Neutrophil (primary cell): ENCODE results near the gene RFPL1.

Source experiments
- H3K27ac ChIP-seq: fragments of 200-600 bp; sonication (generic); 2 replicates; pipeline ENCODE4 v1.5.1; 2016; ENCODE audit warnings: mild to moderate bottlenecking, moderate library complexity
- H3K27me3 ChIP-seq: fragments of 200-600 bp; sonication (generic); 2 replicates; pipeline ENCODE4 v1.6.0; 2016; ENCODE audit warnings: mild to moderate bottlenecking
- H3K36me3 ChIP-seq: fragments of 200-600 bp; sonication (generic); 2 replicates; pipeline ENCODE4 v1.5.1; 2017
- H3K4me1 ChIP-seq, 2 experiments: fragments of 200-600 bp in 1 of 2; sonication (generic) in 1 of 2; 1 replicate in 1 of 2; 2 replicates in 1 of 2; pipeline versions ENCODE4 v1.5.1 to v1.6.1; 2013 to 2016; ENCODE audit warnings: low read depth in 1 of 2, low read length in 1 of 2, mild to moderate bottlenecking in 1 of 2, moderate library complexity in 1 of 2; ENCODE audit not compliant: control insufficient read depth in 1 of 2, insufficient read depth in 1 of 2
- H3K4me3 ChIP-seq, 2 experiments: fragments of 200-600 bp in 1 of 2; sonication (generic) in 1 of 2; 1 replicate in 1 of 2; 2 replicates in 1 of 2; pipeline ENCODE4 v1.5.1; 2013 to 2016; ENCODE audit warnings: low read depth in 1 of 2, low read length in 1 of 2, mild to moderate bottlenecking in 1 of 2, moderate library complexity in 1 of 2
- H3K9me3 ChIP-seq: fragments of 200-600 bp; sonication (generic); 2 replicates; pipeline ENCODE4 v1.5.1; 2016
- TF ChIP-seq, protein P1 (sequence below): fragments of 200-600 bp; sonication (generic); IDR thresholded peaks from 2 replicates; pipeline ENCODE4 v1.5.1; 2016; ENCODE audit warnings: antibody characterized with exemption

RFPL1 gene

DNA sequence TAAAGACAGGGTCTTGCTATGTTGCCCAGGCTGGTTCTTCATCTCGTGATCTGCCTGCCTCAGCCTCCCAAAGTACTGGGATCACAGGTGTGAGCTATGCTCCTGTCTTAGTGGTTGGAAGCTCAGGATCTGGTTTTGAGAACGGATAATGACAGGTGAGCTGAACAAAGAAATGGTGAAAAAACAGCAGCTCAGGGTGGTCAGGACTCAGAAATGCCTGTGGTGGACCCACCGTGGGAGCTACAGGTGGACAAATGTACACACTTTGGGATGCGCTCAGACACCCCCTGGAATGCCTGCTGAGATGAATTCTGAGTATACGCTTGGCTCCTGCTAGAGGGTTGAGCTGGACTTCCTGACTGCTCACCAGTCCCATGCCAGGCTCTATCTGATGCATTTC lies 9.5 kb downstream of the RFPL1 start:
- Histone ChIP-seq H3K36me3 (no peaks in the 10 kb centered on the region), H3K9me3 (no peaks in the 10 kb centered on the region), H3K4me3 (no peak overlapping the region), H3K4me1 (no peaks in the 10 kb centered on the region), H3K27me3 (no peaks in the 10 kb centered on the region), H3K27ac (no peak overlapping the region)
- TF ChIP-seq, protein P1, sequence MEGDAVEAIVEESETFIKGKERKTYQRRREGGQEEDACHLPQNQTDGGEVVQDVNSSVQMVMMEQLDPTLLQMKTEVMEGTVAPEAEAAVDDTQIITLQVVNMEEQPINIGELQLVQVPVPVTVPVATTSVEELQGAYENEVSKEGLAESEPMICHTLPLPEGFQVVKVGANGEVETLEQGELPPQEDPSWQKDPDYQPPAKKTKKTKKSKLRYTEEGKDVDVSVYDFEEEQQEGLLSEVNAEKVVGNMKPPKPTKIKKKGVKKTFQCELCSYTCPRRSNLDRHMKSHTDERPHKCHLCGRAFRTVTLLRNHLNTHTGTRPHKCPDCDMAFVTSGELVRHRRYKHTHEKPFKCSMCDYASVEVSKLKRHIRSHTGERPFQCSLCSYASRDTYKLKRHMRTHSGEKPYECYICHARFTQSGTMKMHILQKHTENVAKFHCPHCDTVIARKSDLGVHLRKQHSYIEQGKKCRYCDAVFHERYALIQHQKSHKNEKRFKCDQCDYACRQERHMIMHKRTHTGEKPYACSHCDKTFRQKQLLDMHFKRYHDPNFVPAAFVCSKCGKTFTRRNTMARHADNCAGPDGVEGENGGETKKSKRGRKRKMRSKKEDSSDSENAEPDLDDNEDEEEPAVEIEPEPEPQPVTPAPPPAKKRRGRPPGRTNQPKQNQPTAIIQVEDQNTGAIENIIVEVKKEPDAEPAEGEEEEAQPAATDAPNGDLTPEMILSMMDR = no peak

DNA sequence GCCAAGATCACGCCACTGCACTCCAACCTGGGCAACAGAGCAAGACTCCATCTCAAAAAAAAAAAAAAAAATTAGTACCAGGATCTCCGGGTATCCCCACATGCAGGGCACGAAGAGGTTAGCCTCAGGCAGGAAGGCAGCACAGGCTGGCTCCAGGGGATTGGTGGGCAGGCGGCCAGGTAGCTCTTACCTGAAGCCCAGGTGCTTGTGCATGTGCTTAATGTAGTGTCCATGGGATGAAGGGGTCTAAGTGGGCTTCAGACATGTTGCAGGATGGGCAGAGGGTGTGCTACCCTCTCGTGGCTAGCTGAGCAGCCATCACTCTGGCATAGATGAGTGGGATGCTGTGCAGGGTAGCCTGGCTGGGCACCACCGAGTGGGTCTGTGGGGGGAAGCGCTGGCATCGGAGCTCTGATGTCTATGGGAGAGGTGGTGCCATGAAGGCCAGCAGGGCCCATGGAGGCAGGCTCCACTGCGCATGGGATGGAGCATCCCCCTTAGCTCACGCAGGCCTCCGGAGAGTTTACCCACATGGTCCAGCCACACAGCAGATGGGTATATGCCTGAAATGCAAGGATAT lies 11.0 kb downstream of the RFPL1 start:
- TF ChIP-seq, protein P1 = no peak
- H3K4me1 ChIP-seq = no peaks in the 10 kb centered on the region
- no peaks in the 10 kb centered on the region for H3K36me3 ChIP-seq
- H3K9me3 ChIP-seq = no peaks in the 10 kb centered on the region
- no peaks in the 10 kb centered on the region for H3K27me3 ChIP-seq
- no peak overlapping the region for H3K4me3 ChIP-seq
- H3K27ac ChIP-seq = no peak overlapping the region

DNA sequence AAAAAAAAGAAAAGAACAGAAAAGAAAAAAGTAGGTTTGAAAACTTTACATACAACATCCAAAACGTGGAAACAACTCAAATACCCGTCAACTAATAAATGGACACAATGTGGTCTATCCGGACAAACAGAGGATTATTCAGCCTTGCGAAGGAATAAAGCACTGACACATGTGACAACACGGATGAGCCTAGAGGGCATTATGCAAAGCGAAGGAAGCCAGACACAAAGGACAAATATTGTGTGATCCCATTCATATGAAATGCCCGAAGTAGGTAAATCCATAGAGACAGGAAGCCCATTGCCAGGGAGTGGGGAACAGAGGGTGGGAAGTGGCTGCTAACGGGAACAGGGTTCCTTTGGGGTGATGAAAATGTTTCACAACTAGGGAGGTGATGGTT lies 11.8 kb downstream of the RFPL1 start:
- TF ChIP-seq, protein P1 = no peak
- Histone ChIP-seq H3K9me3 (no peaks in the 10 kb centered on the region), H3K27ac (no peak overlapping the region), H3K36me3 (no peaks in the 10 kb centered on the region), H3K4me1 (no peaks in the 10 kb centered on the region), H3K4me3 (no peak overlapping the region), H3K27me3 (no peaks in the 10 kb centered on the region)

DNA sequence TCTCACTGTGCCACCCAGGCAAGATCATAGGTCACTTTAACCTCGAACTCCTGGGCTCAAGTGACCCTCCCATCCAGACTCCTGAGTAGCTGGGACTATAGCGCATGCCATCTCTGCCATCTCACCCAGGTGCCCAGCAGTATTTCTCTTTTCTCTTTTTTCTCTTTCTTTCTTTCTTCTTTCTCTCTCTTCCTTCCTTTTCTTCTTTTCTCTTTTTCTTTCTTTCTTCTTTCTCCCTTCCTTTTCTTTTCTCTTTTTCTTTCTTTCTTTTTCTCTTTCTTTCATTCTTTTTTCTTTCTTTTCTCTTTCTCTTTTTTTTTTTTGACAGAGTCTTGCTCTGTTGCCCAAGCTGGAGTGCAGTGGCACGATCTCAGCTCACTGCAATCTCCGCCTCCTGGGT lies 13.5 kb downstream of the RFPL1 start:
- TF ChIP-seq, protein P1 = no peak
- Histone ChIP-seq H3K27ac (no peak overlapping the region), H3K4me1 (no peaks in the 10 kb centered on the region), H3K9me3 (no peaks in the 10 kb centered on the region), H3K4me3 (no peak overlapping the region), H3K36me3 (no peaks in the 10 kb centered on the region), H3K27me3 (no peaks in the 10 kb centered on the region)

DNA sequence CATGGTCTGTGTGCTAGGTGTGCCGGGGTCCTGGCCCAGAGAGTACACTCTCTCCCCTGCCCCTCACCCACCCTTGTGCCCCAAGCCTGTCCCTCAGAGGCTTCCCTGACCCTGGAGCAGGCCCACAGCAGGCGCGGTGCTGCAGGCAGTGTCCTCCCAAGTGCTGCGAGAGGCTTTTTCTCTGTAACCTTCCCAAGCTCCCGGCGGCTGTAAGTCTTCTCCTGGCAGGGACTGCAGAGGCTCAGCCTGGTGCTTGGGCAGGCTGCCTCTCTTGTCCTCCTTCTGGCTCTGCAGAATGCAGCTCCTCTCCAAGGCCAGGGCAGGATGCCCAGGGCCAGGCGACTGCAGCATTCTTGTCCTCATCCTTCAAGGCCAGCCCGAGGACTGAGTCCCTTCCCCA lies 15.9 kb downstream of the RFPL1 start:
- no peak overlapping the region for H3K4me3 ChIP-seq
- no peaks in the 10 kb centered on the region for H3K4me1 ChIP-seq
- H3K9me3 ChIP-seq = no peaks in the 10 kb centered on the region
- no peaks in the 10 kb centered on the region for H3K27me3 ChIP-seq
- no peaks in the 10 kb centered on the region for H3K36me3 ChIP-seq
- no peak overlapping the region for H3K27ac ChIP-seq
- TF ChIP-seq, protein P1 = no peak

- H3K27me3 ChIP-seq = no peaks in the 10 kb centered on the region
- no peak overlapping the region for H3K27ac ChIP-seq
- no peak overlapping the region for H3K4me3 ChIP-seq
- TF ChIP-seq, protein P1 = no peak
- H3K4me1 ChIP-seq = no peaks in the 10 kb centered on the region
- H3K9me3 ChIP-seq = no peaks in the 10 kb centered on the region
- no peaks in the 10 kb centered on the region for H3K36me3 ChIP-seq
Observed at GRCh38 chr22:29456211-29456671, 17.9 kb downstream of the RFPL1 start.
